Neuron (in vitro differentiated cells): ENCODE measurements around the gene LRRC8D.

Source experiments
- H2AFZ ChIP-seq: one replicate; pipeline ENCODE4 v1.6.1; 2013; ENCODE audit warnings: low read depth, mild to moderate bottlenecking, inconsistent platforms, low read length, moderate library complexity
- H3K27me3 ChIP-seq: one replicate; pipeline ENCODE4 v1.6.1; 2013; ENCODE audit warnings: low read length; ENCODE audit not compliant: insufficient read depth
- H3K36me3 ChIP-seq: one replicate; pipeline ENCODE4 v1.6.1; 2013; ENCODE audit warnings: low read length; ENCODE audit not compliant: insufficient read depth
- H3K4me1 ChIP-seq: one replicate; pipeline ENCODE4 v1.6.1; 2013; ENCODE audit warnings: low read length; ENCODE audit not compliant: insufficient read depth
- H3K4me3 ChIP-seq: 2 replicates; pipeline ENCODE4 v1.5.1; 2013; ENCODE audit warnings: mild to moderate bottlenecking, low read length, moderate library complexity
- H3K9me3 ChIP-seq: one replicate; pipeline ENCODE4 v1.6.1; 2013; ENCODE audit warnings: low read length

LRRC8D gene

GRCh38 chr1:89929467-89930063 lies 108.7 kb downstream of the LRRC8D start:
- Histone ChIP-seq H3K27me3 (no peaks in the 10 kb centered on the region), H2AFZ (no peak overlapping the region), H3K36me3 (peaks cover 48% of the 10 kb centered on the region), H3K9me3 (peaks cover 10% of the 10 kb centered on the region), H3K4me3 (no peak overlapping the region), H3K4me1 (no peaks in the 10 kb centered on the region)

DNA sequence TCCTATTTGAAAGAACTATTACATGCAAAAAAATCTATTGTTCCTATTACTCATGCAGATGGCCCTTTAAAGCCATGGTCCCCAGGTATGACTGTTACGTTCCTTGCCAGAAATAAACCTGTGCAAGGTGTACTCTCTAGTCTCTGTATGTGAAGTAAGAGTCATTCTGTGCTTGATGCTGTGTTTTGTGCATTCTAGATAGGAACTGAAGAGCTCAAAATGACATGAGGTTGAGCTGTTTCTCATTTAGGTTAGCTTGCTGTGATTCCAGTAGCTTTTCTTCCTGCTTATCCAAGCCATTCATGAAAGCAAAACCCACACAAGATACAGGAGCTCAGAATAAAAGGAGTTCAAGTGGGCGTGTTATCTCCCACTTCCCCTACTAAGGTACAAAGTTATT lies 109.7 kb downstream of the LRRC8D start:
- H3K27me3 ChIP-seq, result no peaks in the 10 kb centered on the region
- no peak overlapping the region for H3K4me3 ChIP-seq
- no peaks in the 10 kb centered on the region for H3K4me1 ChIP-seq
- H2AFZ ChIP-seq, result no peak overlapping the region
- peaks cover 54% of the 10 kb centered on the region for H3K36me3 ChIP-seq
- peaks cover 8% of the 10 kb centered on the region for H3K9me3 ChIP-seq

- peaks cover 65% of the 10 kb centered on the region for H3K36me3 ChIP-seq
- no peaks in the 10 kb centered on the region for H3K27me3 ChIP-seq
- no peaks in the 10 kb centered on the region for H3K4me1 ChIP-seq
- H3K4me3 ChIP-seq, result no peak overlapping the region
- no peak overlapping the region for H2AFZ ChIP-seq
- peaks cover 3% of the 10 kb centered on the region for H3K9me3 ChIP-seq
These were observed 111.1 kb downstream of the LRRC8D start for GRCh38 chr1:89931964-89932363.

GRCh38 chr1:89932598-89933364 lies 111.9 kb downstream of the LRRC8D start:
- peaks cover 61% of the 10 kb centered on the region for H3K36me3 ChIP-seq
- no peak overlapping the region for H2AFZ ChIP-seq
- peaks cover under 1% of the 10 kb centered on the region for H3K9me3 ChIP-seq
- no peaks in the 10 kb centered on the region for H3K27me3 ChIP-seq
- no peak overlapping the region for H3K4me3 ChIP-seq
- H3K4me1 ChIP-seq, result peaks cover 3% of the 10 kb centered on the region

- Histone ChIP-seq H3K4me3 (no peak overlapping the region), H3K9me3 (no peaks in the 10 kb centered on the region), H3K4me1 (peaks cover 20% of the 10 kb centered on the region), H3K27me3 (no peaks in the 10 kb centered on the region), H2AFZ (no peak overlapping the region), H3K36me3 (peaks cover 52% of the 10 kb centered on the region)
These were observed 113.6 kb downstream of the LRRC8D start for GRCh38 chr1:89934461-89934860.

DNA sequence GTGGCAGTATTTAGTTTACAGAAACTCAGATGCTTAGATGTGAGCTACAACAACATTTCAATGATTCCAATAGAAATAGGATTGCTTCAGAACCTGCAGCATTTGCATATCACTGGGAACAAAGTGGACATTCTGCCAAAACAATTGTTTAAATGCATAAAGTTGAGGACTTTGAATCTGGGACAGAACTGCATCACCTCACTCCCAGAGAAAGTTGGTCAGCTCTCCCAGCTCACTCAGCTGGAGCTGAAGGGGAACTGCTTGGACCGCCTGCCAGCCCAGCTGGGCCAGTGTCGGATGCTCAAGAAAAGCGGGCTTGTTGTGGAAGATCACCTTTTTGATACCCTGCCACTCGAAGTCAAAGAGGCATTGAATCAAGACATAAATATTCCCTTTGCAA lies 114.4 kb downstream of the LRRC8D start:
- H3K9me3 ChIP-seq, result no peaks in the 10 kb centered on the region
- H3K4me1 ChIP-seq, result peaks cover 28% of the 10 kb centered on the region
- no peaks in the 10 kb centered on the region for H3K27me3 ChIP-seq
- peaks cover 52% of the 10 kb centered on the region for H3K36me3 ChIP-seq
- no peak overlapping the region for H3K4me3 ChIP-seq
- no peak overlapping the region for H2AFZ ChIP-seq

GRCh38 chr1:89936694-89937093 lies 115.9 kb downstream of the LRRC8D start:
- H3K4me1 ChIP-seq, result peaks cover 41% of the 10 kb centered on the region
- no peaks in the 10 kb centered on the region for H3K27me3 ChIP-seq
- no peak overlapping the region for H3K4me3 ChIP-seq
- no peaks in the 10 kb centered on the region for H3K9me3 ChIP-seq
- H3K36me3 ChIP-seq, result peaks cover 52% of the 10 kb centered on the region
- H2AFZ ChIP-seq, result no peak overlapping the region

GRCh38 chr1:89938171-89939055 lies 117.6 kb downstream of the LRRC8D start:
- Histone ChIP-seq H3K27me3 (no peaks in the 10 kb centered on the region), H3K9me3 (no peaks in the 10 kb centered on the region), H3K36me3 (peaks cover 35% of the 10 kb centered on the region), H3K4me3 (no peak overlapping the region), H2AFZ (no peak overlapping the region), H3K4me1 (peaks cover 41% of the 10 kb centered on the region)

GRCh38 chr1:89939059-89939570 lies 118.3 kb downstream of the LRRC8D start:
- Histone ChIP-seq H2AFZ (no peak overlapping the region), H3K9me3 (no peaks in the 10 kb centered on the region), H3K4me1 (peaks cover 42% of the 10 kb centered on the region), H3K4me3 (no peak overlapping the region), H3K36me3 (peaks cover 28% of the 10 kb centered on the region), H3K27me3 (no peaks in the 10 kb centered on the region)

DNA sequence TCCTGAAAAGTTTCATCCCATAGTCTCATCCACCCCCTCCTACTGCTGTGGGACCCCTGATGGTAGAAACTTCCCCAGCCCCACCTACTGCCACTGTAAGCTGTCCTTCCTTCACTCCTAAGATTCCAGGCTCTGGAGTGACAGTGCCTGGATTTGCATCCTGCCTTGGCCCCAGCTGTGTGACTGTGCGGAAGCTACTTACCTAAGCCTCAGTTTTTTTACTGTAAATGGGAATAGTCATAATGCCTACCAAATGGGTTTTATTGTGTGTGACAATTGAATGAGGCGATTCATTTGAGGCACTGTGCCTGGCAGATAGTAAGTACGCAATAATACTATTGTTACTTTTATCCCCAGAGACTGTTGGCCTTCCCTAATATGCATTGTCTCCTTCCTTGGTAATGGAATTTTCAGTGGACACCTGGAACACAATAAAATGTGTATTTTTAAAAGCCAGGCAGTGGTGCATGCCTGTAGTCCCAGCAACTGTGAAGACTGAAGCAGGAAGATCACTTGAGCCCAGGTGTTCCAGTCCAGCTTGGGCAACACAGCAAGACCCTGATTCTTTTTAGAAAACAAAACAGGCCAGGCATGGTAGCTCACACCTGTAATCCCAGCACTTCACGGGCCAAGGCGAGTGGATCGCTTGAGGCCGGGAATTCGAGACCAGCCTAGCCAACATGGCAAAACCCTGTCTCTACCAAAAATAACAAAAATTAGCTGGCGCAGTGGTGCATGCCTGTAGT lies 119.0 kb downstream of the LRRC8D start:
- peaks cover 42% of the 10 kb centered on the region for H3K4me1 ChIP-seq
- H3K4me3 ChIP-seq, result no peak overlapping the region
- peaks cover 22% of the 10 kb centered on the region for H3K36me3 ChIP-seq
- no peak overlapping the region for H2AFZ ChIP-seq
- no peaks in the 10 kb centered on the region for H3K9me3 ChIP-seq
- no peaks in the 10 kb centered on the region for H3K27me3 ChIP-seq

- Histone ChIP-seq H2AFZ (no peak overlapping the region), H3K9me3 (no peaks in the 10 kb centered on the region), H3K36me3 (peaks cover 9% of the 10 kb centered on the region), H3K4me1 (peaks cover 42% of the 10 kb centered on the region), H3K27me3 (no peaks in the 10 kb centered on the region), H3K4me3 (no peak overlapping the region)
These were observed 120.4 kb downstream of the LRRC8D start for GRCh38 chr1:89941110-89941766.

GRCh38 chr1:89942014-89942413 lies 121.2 kb downstream of the LRRC8D start:
- no peak overlapping the region for H2AFZ ChIP-seq
- H3K4me3 ChIP-seq, result no peak overlapping the region
- no peaks in the 10 kb centered on the region for H3K27me3 ChIP-seq
- peaks cover 42% of the 10 kb centered on the region for H3K4me1 ChIP-seq
- H3K9me3 ChIP-seq, result no peaks in the 10 kb centered on the region
- H3K36me3 ChIP-seq, result peaks cover under 1% of the 10 kb centered on the region
